CD4-positive, alpha-beta memory T cell (primary cell): Measurements from ENCODE around the gene ZGPAT. TPM values are rescaled to one million over a fixed set of nuclear protein-coding genes. Genes with fewer than 3 reads are reported as not detected.
A peak's percentile ranks its signal among the peaks of the same experiment; 100 is the strongest.

ENCODE experiments used
- CTCF ChIA-PET: fragments of 350-600 bp; sonication (Branson Sonifier 250); formaldehyde crosslinking; loops from one replicate; lab custom pipeline; 2021; ENCODE audit warnings: inconsistent platforms; ENCODE audit not compliant: partially characterized antibody; lab: Charles Lee
- POLR2A ChIA-PET: fragments of 350-600 bp; sonication (Branson Sonifier 250); formaldehyde crosslinking; loops from one replicate; lab custom pipeline; 2021; ENCODE audit not compliant: partially characterized antibody; lab: Charles Lee
- DNase-seq, 5 donors: peaks; one replicate each; pipeline versions ENCODE4 v3.0.0 to v3.0.0-alpha.2; 2020 to 2022; ENCODE audit warnings: mixed read lengths in 1 of 5
- H3K27ac ChIP-seq: one replicate; pipeline ENCODE4 v1.7.0; 2013; ENCODE audit warnings: low read depth, low read length
- H3K27me3 ChIP-seq: 2 replicates; pipeline ENCODE4 v1.7.0; 2013; ENCODE audit warnings: mild to moderate bottlenecking, low read length, moderate library complexity; ENCODE audit not compliant: insufficient read depth
- H3K36me3 ChIP-seq: 2 replicates; pipeline ENCODE4 v1.7.0; 2013; ENCODE audit warnings: mild to moderate bottlenecking, low read length, moderate library complexity; ENCODE audit not compliant: insufficient read depth
- H3K4me1 ChIP-seq: 2 replicates; pipeline ENCODE4 v1.7.0; 2013; ENCODE audit warnings: mild to moderate bottlenecking, low read length, moderate library complexity; ENCODE audit not compliant: insufficient read depth
- H3K4me3 ChIP-seq, 2 donors: one replicate each; pipeline ENCODE4 v1.7.0; 2013; ENCODE audit warnings: low read length in 2 of 2, mild to moderate bottlenecking in 1 of 2
- H3K9me3 ChIP-seq, 2 donors: one replicate each; pipeline ENCODE4 v1.7.0; 2013; ENCODE audit warnings: low read length in 2 of 2, control low read depth in 1 of 2; ENCODE audit not compliant: control insufficient read depth in 1 of 2
- H3K27ac Mint-ChIP-seq, 7 donors: one replicate each; pipeline ENCODE4 v1.8.0; 2020 to 2021; ENCODE audit warnings: mixed read lengths in 7 of 7, mild to moderate bottlenecking in 6 of 7, inconsistent platforms in 3 of 7, moderate library complexity in 3 of 7
- H3K27me3 Mint-ChIP-seq, 2 donors: one replicate each; pipeline ENCODE4 v1.8.0; 2020 to 2021; ENCODE audit warnings: mixed read lengths in 2 of 2
- H3K36me3 Mint-ChIP-seq, 2 donors: one replicate each; pipeline ENCODE4 v1.8.0; 2020 to 2021; ENCODE audit warnings: mixed read lengths in 2 of 2, inconsistent platforms in 1 of 2, mild to moderate bottlenecking in 1 of 2
- H3K4me1 Mint-ChIP-seq, 4 donors: one replicate each; pipeline ENCODE4 v1.8.0; 2020 to 2021; ENCODE audit warnings: mixed read lengths in 4 of 4, mild to moderate bottlenecking in 1 of 4
- H3K4me3 Mint-ChIP-seq, 8 donors: one replicate each; pipeline ENCODE4 v1.8.0; 2020 to 2021; ENCODE audit warnings: mixed read lengths in 8 of 8, mild to moderate bottlenecking in 7 of 8, moderate library complexity in 6 of 8, inconsistent platforms in 3 of 8
- H3K9me3 Mint-ChIP-seq, 8 donors: one replicate each; pipeline ENCODE4 v1.8.0; 2020 to 2021; ENCODE audit warnings: mixed read lengths in 8 of 8, mild to moderate bottlenecking in 5 of 8, inconsistent platforms in 3 of 8, moderate library complexity in 1 of 8
- intact Hi-C: fragments of 100-400 bp; cut with micrococcal nuclease; formaldehyde crosslinking; loops from one replicate; pipeline ENCODE4 v1.15.1; 2023
- polyA plus RNA-seq, 2 donors: library from polyadenylated mRNA; unstranded; fragments of 300-500 nt; fragmentation: Illumina TruSeq; gene quantifications; one replicate each; pipeline ENCODE4 v1.2.3, GENCODE V29; 2021
- total RNA-seq, 2 experiments: library from RNA; stranded (reverse); gene quantifications; one replicate each; pipeline ENCODE4 v1.2.3, GENCODE V29; 2021

ZGPAT gene
- total and polyA plus RNA-seq, 4 experiments from 2014 or later: 34.6 to 69.5 (median 53.5) TPM

- Histone ChIP-seq H3K27ac (no peak overlapping the region), H3K4me1 (no peaks in the 10 kb centered on the region), H3K9me3 (no peaks in the 10 kb centered on the region), H3K27me3 (no peaks in the 10 kb centered on the region), H3K4me3 (no peak overlapping the region), H3K36me3 (no peaks in the 10 kb centered on the region)
- Mint-ChIP-seq H3K27me3 (no peaks in the 10 kb centered on the region), H3K27ac (no peak overlapping the region), H3K4me3 (no peak overlapping the region), H3K9me3 (no peaks in the 10 kb centered on the region), H3K36me3 (no peaks in the 10 kb centered on the region), H3K4me1 (no peaks in the 10 kb centered on the region)
- no peak for DNase-seq
- ChIA-PET CTCF (interaction anchor here (0.6 kb wide), 1 partner anchor 17 kb away, joined by 3 read pairs; no protein-coding TSS in a partner anchor), POLR2A (interaction anchor here (1.1 kb wide), 1 partner anchor 58 kb away, joined by 3 read pairs; no protein-coding TSS in a partner anchor)
- intact Hi-C loops: no loop called here
Measured at GRCh38 chr20:63766695-63767426, 59.0 kb downstream of the ZGPAT start.

- H3K4me3 Mint-ChIP-seq: no peak overlapping the region
- no peaks in the 10 kb centered on the region for H3K27me3 ChIP-seq
- H3K27me3 Mint-ChIP-seq: no peaks in the 10 kb centered on the region
- no peak overlapping the region for H3K27ac ChIP-seq
- H3K4me1 Mint-ChIP-seq: no peaks in the 10 kb centered on the region
- H3K27ac Mint-ChIP-seq: no peak overlapping the region
- no peaks in the 10 kb centered on the region for H3K4me1 ChIP-seq
- no peaks in the 10 kb centered on the region for H3K36me3 Mint-ChIP-seq
- POLR2A ChIA-PET: no interaction called here
- DNase-seq: no peak
- H3K4me3 ChIP-seq: no peak overlapping the region
- H3K9me3 ChIP-seq: no peaks in the 10 kb centered on the region
- intact Hi-C loops: no loop called here
- H3K9me3 Mint-ChIP-seq: no peaks in the 10 kb centered on the region
- H3K36me3 ChIP-seq: no peaks in the 10 kb centered on the region
- CTCF ChIA-PET: interaction anchor here (0.6 kb wide), 1 partner anchor 16 kb away, joined by 3 read pairs; no protein-coding TSS in a partner anchor
Measured at GRCh38 chr20:63767456-63767855, 59.6 kb downstream of the ZGPAT start.

GRCh38 chr20:63767886-63768285 lies 60.0 kb downstream of the ZGPAT start:
- Histone ChIP-seq H3K36me3 (no peaks in the 10 kb centered on the region), H3K27ac (no peak overlapping the region), H3K9me3 (no peaks in the 10 kb centered on the region), H3K27me3 (no peaks in the 10 kb centered on the region), H3K4me1 (no peaks in the 10 kb centered on the region), H3K4me3 (no peak overlapping the region)
- H3K27ac Mint-ChIP-seq: no peak overlapping the region
- no peak overlapping the region for H3K4me3 Mint-ChIP-seq
- no peaks in the 10 kb centered on the region for H3K4me1 Mint-ChIP-seq
- intact Hi-C loops: no loop called here
- H3K27me3 Mint-ChIP-seq: no peaks in the 10 kb centered on the region
- H3K9me3 Mint-ChIP-seq: no peaks in the 10 kb centered on the region
- H3K36me3 Mint-ChIP-seq: no peaks in the 10 kb centered on the region
- CTCF ChIA-PET: no interaction called here
- no peak for DNase-seq
- POLR2A ChIA-PET: no interaction called here

GRCh38 chr20:63768591-63769515 lies 61.0 kb downstream of the ZGPAT start:
- Mint-ChIP-seq H3K36me3 (no peaks in the 10 kb centered on the region), H3K4me1 (no peaks in the 10 kb centered on the region), H3K9me3 (no peaks in the 10 kb centered on the region), H3K4me3 (no peak overlapping the region), H3K27me3 (no peaks in the 10 kb centered on the region), H3K27ac (peak overlapping the region in 1 of 7 donors; percentile 41)
- Histone ChIP-seq H3K4me1 (no peaks in the 10 kb centered on the region), H3K36me3 (no peaks in the 10 kb centered on the region), H3K9me3 (no peaks in the 10 kb centered on the region), H3K4me3 (no peak overlapping the region), H3K27ac (no peak overlapping the region), H3K27me3 (no peaks in the 10 kb centered on the region)
- POLR2A ChIA-PET: no interaction called here
- no peak for DNase-seq
- intact Hi-C loops: no loop called here
- CTCF ChIA-PET: interaction anchor here (1.4 to 1.6 kb wide), 2 partner anchors 15 to 231 kb away, joined by 3 read pairs; no protein-coding TSS in a partner anchor

GRCh38 chr20:63769891-63770474 lies 62.1 kb downstream of the ZGPAT start:
- Mint-ChIP-seq H3K4me1 (peaks cover 0 to 1% (median 0%) of the 10 kb centered on the region in 4 donors), H3K9me3 (no peaks in the 10 kb centered on the region), H3K4me3 (no peak overlapping the region), H3K27ac (no peak overlapping the region), H3K36me3 (no peaks in the 10 kb centered on the region), H3K27me3 (peaks cover 0 to 2% of the 10 kb centered on the region in 2 donors)
- H3K36me3 ChIP-seq: no peaks in the 10 kb centered on the region
- no peak for DNase-seq
- H3K9me3 ChIP-seq: no peaks in the 10 kb centered on the region
- CTCF ChIA-PET: interaction anchor here (1.4 to 1.6 kb wide), 2 partner anchors 14 to 232 kb away, joined by 3 read pairs; no protein-coding TSS in a partner anchor
- POLR2A ChIA-PET: no interaction called here
- H3K27ac ChIP-seq: no peak overlapping the region
- H3K27me3 ChIP-seq: no peaks in the 10 kb centered on the region
- H3K4me1 ChIP-seq: no peaks in the 10 kb centered on the region
- intact Hi-C loops: no loop called here
- no peak overlapping the region for H3K4me3 ChIP-seq

GRCh38 chr20:63771046-63771707 lies 63.3 kb downstream of the ZGPAT start:
- POLR2A ChIA-PET: no interaction called here
- no peak overlapping the region for H3K4me3 Mint-ChIP-seq
- peaks cover 0 to 4% (median 0%) of the 10 kb centered on the region in 4 donors for H3K4me1 Mint-ChIP-seq

More at GRCh38 chr20:63771046-63771707, 63.3 kb downstream of the ZGPAT start:
- H3K4me3 ChIP-seq: no peak overlapping the region
- no peak for DNase-seq
- H3K36me3 ChIP-seq: no peaks in the 10 kb centered on the region
- H3K9me3 ChIP-seq: no peaks in the 10 kb centered on the region
- Mint-ChIP-seq H3K36me3 (no peaks in the 10 kb centered on the region), H3K27me3 (peaks cover 0 to 2% of the 10 kb centered on the region in 2 donors), H3K27ac (no peak overlapping the region), H3K9me3 (no peaks in the 10 kb centered on the region)
- H3K27ac ChIP-seq: no peak overlapping the region
- H3K4me1 ChIP-seq: no peaks in the 10 kb centered on the region
- intact Hi-C loops: no loop called here
- H3K27me3 ChIP-seq: no peaks in the 10 kb centered on the region
- CTCF ChIA-PET: interaction anchor here (1.1 kb wide), 1 partner anchor 17 kb away, joined by 3 read pairs; no protein-coding TSS in a partner anchor
